IMR-90 (cell line): ENCODE results near the gene PCNX4.

Source experiments
- MAZ ChIP-seq: IDR thresholded peaks from 2 replicates; pipeline ENCODE4 v1.6.1; 2012; ENCODE audit warnings: low read depth, mild to moderate bottlenecking, low read length, improper control_type of control experiment, moderate library complexity, borderline replicate concordance
- TF ChIP-seq, protein P1 (sequence below): conservative IDR thresholded peaks from 2 replicates; pipeline ENCODE4 v1.5.1; 2012; ENCODE audit warnings: mild to moderate bottlenecking, low read depth, low read length, improper control_type of control experiment

DNA sequence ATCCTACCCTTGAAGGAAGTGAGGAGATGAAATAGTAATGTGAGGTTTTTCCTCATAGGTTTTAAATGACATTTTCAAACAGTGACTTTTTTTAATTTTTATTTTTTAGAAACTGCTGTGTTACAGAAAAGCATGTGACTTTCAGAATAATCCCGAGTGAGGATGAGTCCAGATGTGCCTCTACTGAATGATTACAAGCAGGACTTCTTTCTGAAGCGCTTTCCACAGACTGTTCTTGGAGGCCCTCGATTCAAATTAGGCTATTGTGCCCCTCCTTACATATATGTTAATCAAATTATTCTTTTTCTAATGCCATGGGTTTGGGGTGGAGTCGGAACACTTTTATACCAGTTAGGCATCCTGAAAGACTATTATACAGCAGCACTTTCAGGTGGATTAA lies 15.8 kb downstream of the PCNX4 start:
- TF ChIP-seq, protein P1, sequence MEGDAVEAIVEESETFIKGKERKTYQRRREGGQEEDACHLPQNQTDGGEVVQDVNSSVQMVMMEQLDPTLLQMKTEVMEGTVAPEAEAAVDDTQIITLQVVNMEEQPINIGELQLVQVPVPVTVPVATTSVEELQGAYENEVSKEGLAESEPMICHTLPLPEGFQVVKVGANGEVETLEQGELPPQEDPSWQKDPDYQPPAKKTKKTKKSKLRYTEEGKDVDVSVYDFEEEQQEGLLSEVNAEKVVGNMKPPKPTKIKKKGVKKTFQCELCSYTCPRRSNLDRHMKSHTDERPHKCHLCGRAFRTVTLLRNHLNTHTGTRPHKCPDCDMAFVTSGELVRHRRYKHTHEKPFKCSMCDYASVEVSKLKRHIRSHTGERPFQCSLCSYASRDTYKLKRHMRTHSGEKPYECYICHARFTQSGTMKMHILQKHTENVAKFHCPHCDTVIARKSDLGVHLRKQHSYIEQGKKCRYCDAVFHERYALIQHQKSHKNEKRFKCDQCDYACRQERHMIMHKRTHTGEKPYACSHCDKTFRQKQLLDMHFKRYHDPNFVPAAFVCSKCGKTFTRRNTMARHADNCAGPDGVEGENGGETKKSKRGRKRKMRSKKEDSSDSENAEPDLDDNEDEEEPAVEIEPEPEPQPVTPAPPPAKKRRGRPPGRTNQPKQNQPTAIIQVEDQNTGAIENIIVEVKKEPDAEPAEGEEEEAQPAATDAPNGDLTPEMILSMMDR = no peak
- TF ChIP-seq MAZ = no peak
